Neural crest cell (in vitro differentiated cells): ENCODE data around the gene TSNAX. TPM values are rescaled to one million over a fixed set of nuclear protein-coding genes. Genes with fewer than 3 reads are reported as not detected.
"Not testable (repeated sequence)": the region's sequence is repeated elsewhere in the genome, so short reads cannot be mapped to it uniquely, and the experiment has no call there.

Experiments
- DNase-seq: peaks from one replicate; pipeline ENCODE4 v3.0.0; 2021; ENCODE audit warnings: low read depth, mixed read lengths, low spot score
- H3K27ac Mint-ChIP-seq: one replicate; pipeline ENCODE4 v1.8.0; 2021; ENCODE audit warnings: mild to moderate bottlenecking, mixed read lengths; ENCODE audit not compliant: unreplicated experiment
- H3K27me3 Mint-ChIP-seq: 2 replicates; pipeline ENCODE4 v1.8.0; 2021; ENCODE audit warnings: low read depth, mild to moderate bottlenecking, mixed read lengths
- H3K36me3 Mint-ChIP-seq: 2 replicates; pipeline ENCODE4 v1.8.0; 2021; ENCODE audit warnings: low read depth, mild to moderate bottlenecking, mixed read lengths
- H3K4me1 Mint-ChIP-seq: 2 replicates; pipeline ENCODE4 v1.8.0; 2021; ENCODE audit warnings: mixed read lengths
- H3K4me3 Mint-ChIP-seq: one replicate; pipeline ENCODE4 v1.8.0; 2021; ENCODE audit warnings: mild to moderate bottlenecking, mixed read lengths
- H3K9me3 Mint-ChIP-seq: 2 replicates; pipeline ENCODE4 v1.8.0; 2021; ENCODE audit warnings: mixed read lengths
- total RNA-seq: library from RNA; stranded (reverse); gene quantifications from 2 replicates; pipeline ENCODE4 v1.2.1, GENCODE V29; 2021
- TF ChIP-seq, protein P1 (sequence below): fragments of 200-600 bp; sonication (generic); conservative IDR thresholded peaks from 2 replicates; pipeline ENCODE4 v1.5.0; 2021; ENCODE audit warnings: antibody characterized with exemption, mild to moderate bottlenecking

Gene TSNAX
- total RNA-seq, 1 donor from 2014 or later = 39.2 TPM

DNA sequence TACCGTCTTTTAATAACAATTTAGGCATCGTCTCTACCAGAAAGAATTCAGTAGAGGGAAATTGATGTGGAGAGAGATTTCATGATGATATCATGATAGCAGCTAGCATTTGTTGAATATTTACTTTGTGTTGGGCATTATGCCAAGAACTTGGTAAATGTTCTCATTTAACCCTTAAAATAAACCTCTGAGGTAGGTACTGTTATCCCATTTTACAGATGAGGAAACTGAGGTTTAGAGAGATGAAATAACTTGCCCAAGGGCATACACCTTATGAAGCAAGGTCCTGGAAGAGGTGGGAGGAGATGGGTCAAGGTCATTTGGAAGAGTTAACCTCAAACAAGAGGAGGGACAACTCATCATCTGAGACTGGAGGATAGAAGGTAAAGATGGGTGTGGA, 34.8 kb downstream of the TSNAX start:
- no peak for DNase-seq
- TF ChIP-seq, protein P1, sequence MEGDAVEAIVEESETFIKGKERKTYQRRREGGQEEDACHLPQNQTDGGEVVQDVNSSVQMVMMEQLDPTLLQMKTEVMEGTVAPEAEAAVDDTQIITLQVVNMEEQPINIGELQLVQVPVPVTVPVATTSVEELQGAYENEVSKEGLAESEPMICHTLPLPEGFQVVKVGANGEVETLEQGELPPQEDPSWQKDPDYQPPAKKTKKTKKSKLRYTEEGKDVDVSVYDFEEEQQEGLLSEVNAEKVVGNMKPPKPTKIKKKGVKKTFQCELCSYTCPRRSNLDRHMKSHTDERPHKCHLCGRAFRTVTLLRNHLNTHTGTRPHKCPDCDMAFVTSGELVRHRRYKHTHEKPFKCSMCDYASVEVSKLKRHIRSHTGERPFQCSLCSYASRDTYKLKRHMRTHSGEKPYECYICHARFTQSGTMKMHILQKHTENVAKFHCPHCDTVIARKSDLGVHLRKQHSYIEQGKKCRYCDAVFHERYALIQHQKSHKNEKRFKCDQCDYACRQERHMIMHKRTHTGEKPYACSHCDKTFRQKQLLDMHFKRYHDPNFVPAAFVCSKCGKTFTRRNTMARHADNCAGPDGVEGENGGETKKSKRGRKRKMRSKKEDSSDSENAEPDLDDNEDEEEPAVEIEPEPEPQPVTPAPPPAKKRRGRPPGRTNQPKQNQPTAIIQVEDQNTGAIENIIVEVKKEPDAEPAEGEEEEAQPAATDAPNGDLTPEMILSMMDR = no peak
- Mint-ChIP-seq H3K9me3 (no peaks in the 10 kb centered on the region), H3K4me3 (no peak overlapping the region), H3K36me3 (peaks cover 19% of the 10 kb centered on the region), H3K27me3 (no peaks in the 10 kb centered on the region), H3K4me1 (no peaks in the 10 kb centered on the region), H3K27ac (no peak overlapping the region)

- Mint-ChIP-seq H3K27me3 (no peaks in the 10 kb centered on the region), H3K27ac (no peak overlapping the region), H3K9me3 (peaks cover 2% of the 10 kb centered on the region), H3K36me3 (peaks cover 20% of the 10 kb centered on the region), H3K4me3 (no peak overlapping the region), H3K4me1 (no peaks in the 10 kb centered on the region)
- no peak for DNase-seq
- TF ChIP-seq, protein P1 = no peak
Observed at GRCh38 chr1:231564373-231564772, 35.9 kb downstream of the TSNAX start.

DNA sequence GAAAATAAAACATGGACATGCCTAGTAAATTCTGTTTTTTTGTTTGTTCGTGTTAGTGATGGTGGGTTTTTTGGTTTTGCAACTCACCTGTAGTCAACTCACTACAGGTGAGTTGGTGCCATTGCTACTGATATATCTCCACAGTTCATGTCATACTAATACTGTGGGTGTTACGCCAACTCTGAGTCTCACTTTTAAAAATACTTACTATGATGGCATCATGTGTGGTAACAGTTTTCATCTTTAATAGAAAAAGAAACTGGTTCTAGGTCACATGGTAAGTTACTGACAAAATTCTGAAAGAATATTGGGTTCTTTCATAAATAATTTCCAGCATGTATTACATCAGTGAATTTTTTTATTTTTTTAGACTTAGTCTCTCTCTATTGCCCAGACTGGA, 38.0 kb downstream of the TSNAX start:
- TF ChIP-seq, protein P1 = no peak
- Mint-ChIP-seq H3K4me1 (no peaks in the 10 kb centered on the region), H3K27me3 (no peaks in the 10 kb centered on the region), H3K27ac (no peak overlapping the region), H3K9me3 (peaks cover 6% of the 10 kb centered on the region), H3K36me3 (peaks cover 26% of the 10 kb centered on the region), H3K4me3 (no peak overlapping the region)
- DNase-seq = no peak

DNA sequence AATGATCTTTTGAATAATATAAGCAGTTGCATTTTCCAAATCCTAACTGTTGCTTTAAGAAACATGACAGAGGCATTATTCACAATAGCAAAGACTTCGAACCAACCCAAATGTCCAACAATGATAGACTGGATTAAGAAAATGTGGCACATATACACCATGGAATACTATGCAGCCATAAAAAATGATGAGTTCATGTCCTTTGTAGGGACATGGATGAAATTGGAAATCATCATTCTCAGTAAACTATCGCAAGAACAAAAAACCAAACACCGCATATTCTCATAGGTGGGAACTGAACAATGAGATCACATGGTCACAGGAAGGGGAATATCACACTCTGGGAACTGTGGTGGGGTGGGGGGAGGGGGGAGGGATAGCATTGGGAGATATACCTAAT, 41.8 kb downstream of the TSNAX start:
- DNase-seq, H3K4me1 Mint-ChIP-seq, H3K27me3 Mint-ChIP-seq, H3K27ac Mint-ChIP-seq, H3K4me3 Mint-ChIP-seq, H3K9me3 Mint-ChIP-seq: not testable (repeated sequence)
- peaks cover 17% of the 10 kb centered on the region for H3K36me3 Mint-ChIP-seq

DNA sequence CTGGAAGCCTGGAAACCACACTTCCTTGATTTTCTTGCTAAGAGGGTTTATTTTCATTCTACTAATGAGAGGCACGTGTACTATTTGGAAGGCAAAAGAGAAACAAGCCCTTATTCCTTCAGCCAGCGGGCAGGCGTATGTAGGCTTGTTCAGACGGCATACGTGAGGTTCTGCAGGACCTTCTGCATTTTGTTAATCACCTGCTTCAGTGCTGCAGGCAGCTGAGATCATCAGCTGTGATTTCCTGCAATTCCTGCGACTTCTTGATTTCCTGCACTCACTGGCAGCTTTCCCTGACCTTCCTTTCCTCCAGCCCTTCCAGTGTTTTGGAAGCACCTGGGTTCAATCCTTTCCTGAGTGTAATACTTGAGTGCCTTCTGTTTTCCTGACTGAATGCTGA, 43.4 kb downstream of the TSNAX start:
- H3K27ac Mint-ChIP-seq = no peak overlapping the region
- H3K36me3 Mint-ChIP-seq = peaks cover 17% of the 10 kb centered on the region
- no peak overlapping the region for H3K4me3 Mint-ChIP-seq
- DNase-seq = no peak
- no peaks in the 10 kb centered on the region for H3K4me1 Mint-ChIP-seq
- peaks cover 6% of the 10 kb centered on the region for H3K9me3 Mint-ChIP-seq
- TF ChIP-seq, protein P1 = no peak
- no peaks in the 10 kb centered on the region for H3K27me3 Mint-ChIP-seq

DNA sequence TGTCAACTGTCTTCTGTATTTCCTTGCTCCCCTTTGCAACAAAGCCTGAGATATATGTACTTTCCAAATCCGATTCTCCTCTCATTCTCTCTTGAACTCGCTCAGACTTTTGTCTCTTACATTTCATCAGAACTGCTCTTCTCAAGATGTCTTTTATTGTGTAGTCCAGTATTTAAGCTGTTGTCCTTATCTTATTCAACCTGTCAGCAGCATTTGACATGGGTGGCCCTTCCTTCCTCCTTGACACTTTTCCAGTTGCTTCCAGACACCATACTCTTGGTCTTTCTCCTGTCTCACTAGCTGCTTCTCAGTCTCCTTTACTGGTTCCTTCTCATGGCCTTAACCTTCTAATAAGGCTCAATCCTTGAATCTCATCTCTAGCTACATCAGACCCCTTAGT, 47.0 kb downstream of the TSNAX start:
- H3K9me3 Mint-ChIP-seq = no peaks in the 10 kb centered on the region
- TF ChIP-seq, protein P1 = no peak
- H3K27ac Mint-ChIP-seq = no peak overlapping the region
- no peaks in the 10 kb centered on the region for H3K4me1 Mint-ChIP-seq
- no peak for DNase-seq
- no peaks in the 10 kb centered on the region for H3K36me3 Mint-ChIP-seq
- no peak overlapping the region for H3K4me3 Mint-ChIP-seq
- H3K27me3 Mint-ChIP-seq = no peaks in the 10 kb centered on the region
